ENCODE measurements around the gene ITCH. TPM values are rescaled to one million over a fixed set of nuclear protein-coding genes. Genes with fewer than 3 reads are reported as not detected.
"Not testable (repeated sequence)": the region's sequence is repeated elsewhere in the genome, so short reads cannot be mapped to it uniquely, and the experiment has no call there.

Gene ITCH
- total and polyA plus RNA-seq, 2 of the 8 experiments (the other 6 are each of a cell fraction or from before 2014, with no cell fraction given): 3.9 to 45.2 TPM

DNA sequence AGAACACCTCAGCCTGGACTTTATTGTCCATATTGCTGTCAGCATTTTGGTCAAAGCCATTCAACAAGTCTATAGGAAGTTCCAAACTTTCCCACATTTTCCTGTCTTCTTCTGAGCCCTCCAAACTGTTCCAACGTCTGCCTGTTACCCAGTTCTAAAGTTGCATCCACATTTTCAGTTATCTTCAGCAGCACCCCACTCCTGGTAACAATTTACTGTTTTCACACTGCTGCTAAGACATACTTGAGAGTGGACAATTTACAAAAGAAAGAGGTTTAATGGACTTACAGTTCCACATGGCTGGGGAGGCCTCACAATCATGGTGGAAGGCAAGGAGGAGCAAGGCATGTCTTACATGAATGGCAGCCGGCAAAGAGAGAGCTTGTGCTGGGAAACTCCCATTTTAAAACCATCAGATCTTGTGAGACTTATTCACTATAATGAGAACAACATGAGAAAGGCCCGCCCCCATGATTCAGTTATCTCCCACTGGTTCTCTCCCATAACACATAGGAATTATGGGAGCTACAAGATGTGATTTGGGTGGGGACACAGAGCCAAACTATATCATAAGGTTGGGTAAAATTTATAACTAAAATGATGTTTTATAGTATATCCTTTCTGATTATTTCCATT, 120.6 kb downstream of the ITCH start:
- H3K23ac ChIP-seq (ENCODE audit: insufficient read length); H4K20me1 ChIP-seq (replicated peaks in 1 of 2; ENCODE audit: control insufficient read depth in 1 of 2, insufficient read depth in 2 of 2, low read length in 2 of 2); H3K27ac ChIP-seq (ENCODE audit: low read depth, low read length); H2BK120ac ChIP-seq (replicated peaks; ENCODE audit: low read depth, low read length); FAIRE-seq; DNase-seq (ENCODE audit: low read depth in 1 of 2, low spot score in 2 of 2); H2BK5ac ChIP-seq (ENCODE audit: low read depth, low read length); H3K9me3 ChIP-seq (ENCODE audit: insufficient read depth in 2 of 2, low read depth in 1 of 2, low read length in 1 of 2); H3K79me1 ChIP-seq (ENCODE audit: low read depth, low read length); H3K4me3 ChIP-seq (ENCODE audit: extremely low read depth in 1 of 4, insufficient read depth in 2 of 4, low read depth in 3 of 4, low read length in 4 of 4); H3K56ac ChIP-seq (replicated peaks; ENCODE audit: insufficient read length, low read depth, low read length); H2AK5ac ChIP-seq (ENCODE audit: low read depth, low read length); H3K18ac ChIP-seq (ENCODE audit: extremely low read depth, low read length); POLR2A ChIA-PET (ENCODE audit: partially characterized antibody); H2BK12ac ChIP-seq (ENCODE audit: low read depth, low read length); H3K27me3 ChIP-seq (replicated peaks in 1 of 4; ENCODE audit: control insufficient read depth in 3 of 4, extremely low read depth in 1 of 4, insufficient read depth in 3 of 4, low read length in 3 of 4); H4K5ac ChIP-seq (ENCODE audit: insufficient read length, low read depth, low read length); H2BK20ac ChIP-seq (ENCODE audit: low read length); H3K9ac ChIP-seq (replicated peaks in 1 of 4; ENCODE audit: extremely low read depth in 1 of 4, low read depth in 3 of 4, low read length in 3 of 4); H3K4me2 ChIP-seq (ENCODE audit: insufficient read depth in 1 of 2, low read depth in 2 of 2, low read length in 2 of 2); H4K91ac ChIP-seq (replicated peaks; ENCODE audit: insufficient read length, low read length); H2AFZ ChIP-seq (ENCODE audit: low read length); H4K8ac ChIP-seq (ENCODE audit: extremely low read depth, insufficient read depth, low read length); H3K14ac ChIP-seq (ENCODE audit: insufficient read length); H3K4me1 ChIP-seq (replicated peaks in 1 of 4; ENCODE audit: control insufficient read depth in 3 of 4, insufficient read depth in 4 of 4, low read length in 3 of 4); H3K23me2 ChIP-seq (ENCODE audit: low read depth, low read length); H3K79me2 ChIP-seq (ENCODE audit: control insufficient read depth in 1 of 2, insufficient read depth in 2 of 2, low read length in 2 of 2); H3K4ac ChIP-seq (replicated peaks; ENCODE audit: insufficient read length, low read depth, low read length); H2BK15ac ChIP-seq (ENCODE audit: low read length): not testable (repeated sequence)
- CTCF ChIA-PET (ENCODE audit: partially characterized antibody): interaction anchor here (1.2 kb wide), 1 partner anchor 227 kb away, joined by 3 read pairs; no protein-coding TSS in a partner anchor
- WGBS, 2 experiments (ENCODE audit: extremely low coverage in 1 of 2, insufficient coverage in 1 of 2, insufficient read length in 1 of 2, insufficient replicate concordance in 2 of 2, low coverage in 1 of 2, low lambda C conversion rate in 2 of 2, missing lambda C conversion rate in 1 of 2): 90% methylated on average over 3 of the region's 3 CpGs; no CpG with 5 or more reads in 1 of the 2 experiments
- peaks cover 3 to 52% (median 33%) of the 10 kb centered on the region in 4 experiments; a peak in 7 of 8 replicates for H3K36me3 ChIP-seq (ENCODE audit: control insufficient read depth in 2 of 4, insufficient read depth in 4 of 4, low read length in 3 of 4)
